ENCODE results near the gene SMIM13. TPM values are rescaled to one million over a fixed set of nuclear protein-coding genes. Genes with fewer than 3 reads are reported as not detected.

SMIM13 gene
- polyA plus RNA-seq, 1 donor (not counting 4 experiments of a cell fraction or from before 2014, with no cell fraction given), result 7.7 TPM

GRCh38 chr6:11142296-11143027 lies 48.8 kb downstream of the SMIM13 start:
- no peaks in the 10 kb centered on the region for H3K79me2 ChIP-seq (ENCODE audit: control insufficient read depth, insufficient read depth, low read length)
- peaks cover 64% of the 10 kb centered on the region for H3K4me1 ChIP-seq (ENCODE audit: control insufficient read depth, extremely low read depth, insufficient read depth, low read length)
- no peak overlapping the region for H3K4me2 ChIP-seq (ENCODE audit: control insufficient read depth, extremely low read depth, insufficient read depth, low read depth, low read length)
- TF ChIP-seq CTCF (optimal IDR thresholded peaks at IDR 0.05 in 1 of 3, IDR thresholded peaks at IDR 0.05 in 1 of 3, conservative IDR thresholded peaks at IDR 0.05 in 1 of 3; ENCODE audit: extremely low read depth in 1 of 3, insufficient read depth in 2 of 3, low read length in 3 of 3) (no peak), EZH2 (IDR thresholded peaks at IDR 0.05; ENCODE audit: low read length) (no peak)
- no peak overlapping the region for H3K4me3 ChIP-seq (ENCODE audit: control insufficient read depth in 2 of 3, extremely low read depth in 1 of 3, insufficient read depth in 2 of 3, low read depth in 1 of 3, low read length in 3 of 3)
- FAIRE-seq (no peak), DNase-seq (ENCODE audit: low read depth, low spot score) (no peak)
- no peak overlapping the region for H3K27ac ChIP-seq (ENCODE audit: control insufficient read depth, insufficient read depth, low read length)
- H3K27me3 ChIP-seq (ENCODE audit: control insufficient read depth, extremely low read depth, insufficient read depth, low read length), result no peaks in the 10 kb centered on the region
- H3K9ac ChIP-seq (ENCODE audit: control insufficient read depth, extremely low read depth, insufficient read depth, low read length), result no peak overlapping the region
- H2AFZ ChIP-seq (ENCODE audit: control insufficient read depth, low read length), result no peak overlapping the region
- dilution Hi-C loops (cut with MboI; ENCODE audit: extremely low pct_ligation_motif_present, low sequenced_read_pairs), result no loop called here
- peaks cover 3% of the 10 kb centered on the region for H3K9me1 ChIP-seq (ENCODE audit: control insufficient read depth, extremely low read depth, insufficient read depth, low read length)
- no peaks in the 10 kb centered on the region for H3K36me3 ChIP-seq (ENCODE audit: control insufficient read depth in 2 of 2, extremely low read depth in 1 of 2, insufficient read depth in 2 of 2, low read length in 2 of 2)
- no peaks in the 10 kb centered on the region for H3K9me3 ChIP-seq (ENCODE audit: control insufficient read depth, low read depth, low read length)
- H4K20me1 ChIP-seq (ENCODE audit: control insufficient read depth, extremely low read depth, insufficient read depth, low read length), result no peaks in the 10 kb centered on the region

GRCh38 chr6:11143394-11144371 lies 50.0 kb downstream of the SMIM13 start:
- Histone ChIP-seq H3K36me3 (ENCODE audit: control insufficient read depth in 2 of 2, extremely low read depth in 1 of 2, insufficient read depth in 2 of 2, low read length in 2 of 2) (no peaks in the 10 kb centered on the region), H3K9me1 (ENCODE audit: control insufficient read depth, extremely low read depth, insufficient read depth, low read length) (peaks cover 3% of the 10 kb centered on the region), H3K4me1 (ENCODE audit: control insufficient read depth, extremely low read depth, insufficient read depth, low read length) (peaks cover 52% of the 10 kb centered on the region), H3K27me3 (ENCODE audit: control insufficient read depth, extremely low read depth, insufficient read depth, low read length) (no peaks in the 10 kb centered on the region), H4K20me1 (ENCODE audit: control insufficient read depth, extremely low read depth, insufficient read depth, low read length) (no peaks in the 10 kb centered on the region), H2AFZ (ENCODE audit: control insufficient read depth, low read length) (peak overlapping the region; percentile 81), H3K79me2 (ENCODE audit: control insufficient read depth, insufficient read depth, low read length) (no peaks in the 10 kb centered on the region), H3K9me3 (ENCODE audit: control insufficient read depth, low read depth, low read length) (no peaks in the 10 kb centered on the region), H3K4me2 (ENCODE audit: control insufficient read depth, extremely low read depth, insufficient read depth, low read depth, low read length) (peak overlapping the region; percentile 83), H3K4me3 (ENCODE audit: control insufficient read depth in 2 of 3, extremely low read depth in 1 of 3, insufficient read depth in 2 of 3, low read depth in 1 of 3, low read length in 3 of 3) (peak overlapping the region in 1 of 3 experiments; percentile 21), H3K27ac (ENCODE audit: control insufficient read depth, insufficient read depth, low read length) (peak overlapping the region; percentile 91), H3K9ac (ENCODE audit: control insufficient read depth, extremely low read depth, insufficient read depth, low read length) (peak overlapping the region; percentile 67)
- FAIRE-seq (peak; percentile 90), DNase-seq (ENCODE audit: low read depth, low spot score) (peak; percentile 97)
- TF ChIP-seq CTCF (optimal IDR thresholded peaks at IDR 0.05 in 1 of 3, IDR thresholded peaks at IDR 0.05 in 1 of 3, conservative IDR thresholded peaks at IDR 0.05 in 1 of 3; ENCODE audit: extremely low read depth in 1 of 3, insufficient read depth in 2 of 3, low read length in 3 of 3) (peak in 1 of 3 experiments; percentile 5), EZH2 (IDR thresholded peaks at IDR 0.05; ENCODE audit: low read length) (no peak)
- dilution Hi-C loops (cut with MboI; ENCODE audit: extremely low pct_ligation_motif_present, low sequenced_read_pairs), result no loop called here

All from keratinocyte (primary cell).